ENCODE measurements around the gene SF1. TPM values are rescaled to one million over a fixed set of nuclear protein-coding genes. Genes with fewer than 3 reads are reported as not detected.

Gene SF1
- total and polyA plus RNA-seq, 9 of the 15 experiments (the other 6 are each of a cell fraction or from before 2014, with no cell fraction given): 13.1 to 334 (median 111) TPM

- TF ChIP-seq SOX6 (IDR thresholded peaks at IDR 0.05) (0 out of 2 replicates have a peak, but pooled peaks have one; percentile 24), PATZ1 (CRISPR knock-in tag; IDR thresholded peaks at IDR 0.05; ENCODE audit: borderline replicate concordance) (no peak), ZSCAN29 (IDR thresholded peaks at IDR 0.05) (no peak), XRCC4 (IDR thresholded peaks at IDR 0.05; ENCODE audit: extremely low read depth, insufficient read depth, insufficient read length) (no peak), REST (IDR thresholded peaks at IDR 0.05; ENCODE audit: borderline replicate concordance) (peak; percentile 52; the same call in 1 of the 2 replicates), REST (CRISPR knock-in tag; IDR thresholded peaks at IDR 0.05; ENCODE audit: low read depth) (no peak), DNMT1 (IDR thresholded peaks at IDR 0.05) (no peak), ZBTB9 (CRISPR knock-in tag; IDR thresholded peaks at IDR 0.05) (no peak), STAT5A (IDR thresholded peaks at IDR 0.05; ENCODE audit: borderline replicate concordance, low read length) (no peak), POLR2AphosphoS2 (IDR thresholded peaks at IDR 0.05; ENCODE audit: low read length) (no peak), PYGO2 (tag; IDR thresholded peaks at IDR 0.05) (no peak), SP1 (CRISPR knock-in tag; IDR thresholded peaks at IDR 0.05) (no peak; the same call in 1 of the 2 replicates), WHSC1 (IDR thresholded peaks at IDR 0.05; ENCODE audit: low read length) (no peak), LARP7 (IDR thresholded peaks at IDR 0.05) (peak; percentile 44; the same call in 1 of the 2 replicates), YY1 (IDR thresholded peaks at IDR 0.05; ENCODE audit: borderline replicate concordance in 1 of 3, control insufficient read depth in 1 of 3, extremely low read depth in 1 of 3, insufficient read depth in 3 of 3, insufficient read length in 1 of 3, insufficient replicate concordance in 2 of 3, low read depth in 1 of 3, low read length in 2 of 3) (peak in 2 of 3 experiments; percentile 44 to 52)
Measured at GRCh38 chr11:64743591-64744543, 34.5 kb downstream of the SF1 start, which contains the start of gene RASGRP2 (continued).

Measured in K562 (cell line).